ENCODE results near the gene TGM4. TPM values are rescaled to one million over a fixed set of nuclear protein-coding genes. Genes with fewer than 3 reads are reported as not detected.

Gene TGM4
- total RNA-seq, result not detected

DNA sequence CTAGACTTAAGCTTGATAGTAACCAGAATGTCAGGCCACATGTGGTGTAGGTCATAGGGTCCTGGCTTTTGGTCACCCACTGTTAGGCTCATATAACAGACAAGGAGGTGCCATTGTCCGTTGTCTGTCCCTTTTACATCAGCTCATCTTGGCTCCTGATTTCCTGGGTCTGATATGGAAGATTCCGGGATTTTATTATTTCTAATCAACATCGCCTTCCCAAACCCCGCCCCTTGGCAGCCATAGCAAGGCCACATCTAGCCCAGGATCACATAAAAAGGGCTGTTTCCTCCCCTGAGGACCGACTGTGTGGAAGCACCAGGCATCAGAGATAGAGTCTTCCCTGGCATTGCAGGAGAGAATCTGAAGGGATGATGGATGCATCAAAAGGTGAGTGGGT lies at the start of gene TGM4:
TGM4 (plus strand) TSS at position 301 of the 400 bp plus-strand sequence; CDS start at position 372, 71 bp downstream.
- no peak for DNase-seq
- H3K36me3 ChIP-seq, result no peaks in the 10 kb centered on the region
- no peak within 1 kb of the TSS for H3K4me3 ChIP-seq
- TF ChIP-seq POLR2A (IDR thresholded peaks at IDR 0.05), result no peak
- TF ChIP-seq, protein P1, sequence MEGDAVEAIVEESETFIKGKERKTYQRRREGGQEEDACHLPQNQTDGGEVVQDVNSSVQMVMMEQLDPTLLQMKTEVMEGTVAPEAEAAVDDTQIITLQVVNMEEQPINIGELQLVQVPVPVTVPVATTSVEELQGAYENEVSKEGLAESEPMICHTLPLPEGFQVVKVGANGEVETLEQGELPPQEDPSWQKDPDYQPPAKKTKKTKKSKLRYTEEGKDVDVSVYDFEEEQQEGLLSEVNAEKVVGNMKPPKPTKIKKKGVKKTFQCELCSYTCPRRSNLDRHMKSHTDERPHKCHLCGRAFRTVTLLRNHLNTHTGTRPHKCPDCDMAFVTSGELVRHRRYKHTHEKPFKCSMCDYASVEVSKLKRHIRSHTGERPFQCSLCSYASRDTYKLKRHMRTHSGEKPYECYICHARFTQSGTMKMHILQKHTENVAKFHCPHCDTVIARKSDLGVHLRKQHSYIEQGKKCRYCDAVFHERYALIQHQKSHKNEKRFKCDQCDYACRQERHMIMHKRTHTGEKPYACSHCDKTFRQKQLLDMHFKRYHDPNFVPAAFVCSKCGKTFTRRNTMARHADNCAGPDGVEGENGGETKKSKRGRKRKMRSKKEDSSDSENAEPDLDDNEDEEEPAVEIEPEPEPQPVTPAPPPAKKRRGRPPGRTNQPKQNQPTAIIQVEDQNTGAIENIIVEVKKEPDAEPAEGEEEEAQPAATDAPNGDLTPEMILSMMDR (IDR thresholded peaks at IDR 0.05 in 4 of 5, conservative IDR thresholded peaks at IDR 0.05 in 1 of 5), result no peak
- intact Hi-C loops (cut with DNase I; ENCODE audit: low total_unique reads), result no loop called here
- in situ Hi-C loops (cut with MboI; ENCODE audit: low sequenced_read_pairs in 4 of 4), result no loop called here
- no peaks in the 10 kb centered on the region for H3K4me1 ChIP-seq
- H3K27ac ChIP-seq, result no peak within 1 kb of the TSS
- H3K27me3 ChIP-seq, result no peaks in the 10 kb centered on the region
- no peak for ATAC-seq
- H3K9me3 ChIP-seq, result no peaks in the 10 kb centered on the region

DNA sequence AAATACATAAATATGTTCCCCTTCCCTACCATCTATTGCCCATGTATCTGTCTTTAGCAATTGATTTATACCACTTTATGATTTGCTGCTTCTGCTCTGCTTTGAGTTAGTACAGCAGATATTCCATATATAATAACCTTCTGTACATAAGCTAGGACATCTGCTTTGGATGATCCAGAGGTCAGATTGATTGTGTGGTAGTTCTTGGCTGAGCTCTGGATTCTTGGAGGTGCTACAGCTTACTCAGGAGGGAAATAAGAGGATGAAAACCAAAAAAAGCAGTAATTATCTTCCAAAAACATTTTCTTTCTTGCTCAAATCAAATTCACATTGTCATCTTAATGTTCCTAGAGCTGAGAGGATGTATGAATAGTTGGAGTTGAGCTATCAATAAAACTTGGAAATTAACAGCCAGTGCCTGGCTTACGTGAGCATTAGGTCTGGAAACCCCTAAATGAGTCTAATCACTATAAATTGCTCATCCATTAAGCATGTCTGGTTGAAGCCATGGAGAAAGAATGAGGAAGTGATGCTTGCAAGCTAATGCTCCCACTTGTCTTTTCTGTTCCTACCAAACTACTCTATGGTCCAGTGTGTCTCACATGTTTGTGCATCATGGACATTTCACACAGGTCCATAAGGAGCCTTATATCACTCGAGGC lies 49.0 kb upstream of the TGM4 start:
- no peaks in the 10 kb centered on the region for H3K9me3 ChIP-seq
- no peak for TF ChIP-seq POLR2A (IDR thresholded peaks at IDR 0.05)
- TF ChIP-seq, protein P1 (IDR thresholded peaks at IDR 0.05 in 4 of 5, conservative IDR thresholded peaks at IDR 0.05 in 1 of 5), result no peak
- intact Hi-C loops (cut with DNase I; ENCODE audit: low total_unique reads), result no loop called here

DNA sequence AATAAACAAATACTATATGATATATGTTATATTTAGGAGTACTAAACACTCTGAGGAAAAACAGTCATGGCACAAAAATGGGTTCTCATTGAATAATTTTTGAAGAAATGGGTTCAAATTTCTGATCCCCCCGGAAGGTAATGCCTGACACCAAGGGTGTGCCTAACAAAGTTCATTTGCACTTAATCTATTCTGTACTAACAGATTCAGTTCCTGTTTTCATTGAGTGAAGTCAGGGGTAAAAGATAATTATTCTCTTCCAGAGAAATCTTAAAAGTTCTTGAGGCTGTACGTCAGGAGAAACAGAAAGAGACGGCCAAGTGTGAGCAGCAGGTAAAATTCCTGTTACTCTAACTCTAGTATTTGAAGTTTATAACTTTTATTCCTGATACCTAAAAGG lies 47.2 kb upstream of the TGM4 start:
- no peak for ATAC-seq
- in situ Hi-C loops (cut with MboI; ENCODE audit: low sequenced_read_pairs in 4 of 4), result no loop called here
- no peaks in the 10 kb centered on the region for H3K4me1 ChIP-seq
- no peak overlapping the region for H3K27ac ChIP-seq
- TF ChIP-seq, protein P1 (IDR thresholded peaks at IDR 0.05 in 4 of 5, conservative IDR thresholded peaks at IDR 0.05 in 1 of 5), result no peak
- TF ChIP-seq POLR2A (IDR thresholded peaks at IDR 0.05), result no peak
- no peaks in the 10 kb centered on the region for H3K9me3 ChIP-seq
- intact Hi-C loops (cut with DNase I; ENCODE audit: low total_unique reads), result no loop called here
- H3K27me3 ChIP-seq, result no peaks in the 10 kb centered on the region
- no peak overlapping the region for H3K4me3 ChIP-seq
- H3K36me3 ChIP-seq, result no peaks in the 10 kb centered on the region
- no peak for DNase-seq

More for the DNA sequence above, 49.0 kb upstream of the TGM4 start:
- Histone ChIP-seq H3K36me3 (no peaks in the 10 kb centered on the region), H3K4me1 (no peaks in the 10 kb centered on the region), H3K4me3 (no peak overlapping the region), H3K27ac (no peak overlapping the region), H3K27me3 (no peaks in the 10 kb centered on the region)
- in situ Hi-C loops (cut with MboI; ENCODE audit: low sequenced_read_pairs in 4 of 4), result no loop called here
- ATAC-seq (no peak), DNase-seq (no peak)

DNA sequence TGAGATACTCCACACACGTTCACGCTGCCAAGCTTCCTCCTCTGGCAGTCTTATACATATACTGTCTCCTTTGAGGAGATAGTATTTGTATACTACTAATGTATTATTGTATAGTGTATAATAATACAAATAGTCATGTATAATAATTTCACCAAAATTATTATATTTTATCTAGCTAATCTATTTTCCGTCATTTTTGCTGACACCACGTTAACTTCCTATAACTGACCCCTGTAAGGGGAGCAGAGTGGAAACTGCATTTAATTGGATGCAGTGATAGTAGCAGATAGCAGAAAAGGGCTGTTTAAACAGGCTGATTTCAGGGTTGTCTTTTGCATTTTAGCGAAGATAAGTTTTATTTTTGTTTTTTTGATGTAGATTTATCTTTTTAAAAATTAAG lies 43.2 kb upstream of the TGM4 start:
- no peak overlapping the region for H3K27ac ChIP-seq
- in situ Hi-C loops (cut with MboI; ENCODE audit: low sequenced_read_pairs in 4 of 4), result no loop called here
- DNase-seq, result no peak
- intact Hi-C loops (cut with DNase I; ENCODE audit: low total_unique reads), result no loop called here
- no peak for TF ChIP-seq POLR2A (IDR thresholded peaks at IDR 0.05)
- TF ChIP-seq, protein P1 (IDR thresholded peaks at IDR 0.05 in 4 of 5, conservative IDR thresholded peaks at IDR 0.05 in 1 of 5), result no peak
- no peak for ATAC-seq
- no peaks in the 10 kb centered on the region for H3K36me3 ChIP-seq
- no peaks in the 10 kb centered on the region for H3K27me3 ChIP-seq
- no peaks in the 10 kb centered on the region for H3K9me3 ChIP-seq
- H3K4me3 ChIP-seq, result no peak overlapping the region
- no peaks in the 10 kb centered on the region for H3K4me1 ChIP-seq

DNA sequence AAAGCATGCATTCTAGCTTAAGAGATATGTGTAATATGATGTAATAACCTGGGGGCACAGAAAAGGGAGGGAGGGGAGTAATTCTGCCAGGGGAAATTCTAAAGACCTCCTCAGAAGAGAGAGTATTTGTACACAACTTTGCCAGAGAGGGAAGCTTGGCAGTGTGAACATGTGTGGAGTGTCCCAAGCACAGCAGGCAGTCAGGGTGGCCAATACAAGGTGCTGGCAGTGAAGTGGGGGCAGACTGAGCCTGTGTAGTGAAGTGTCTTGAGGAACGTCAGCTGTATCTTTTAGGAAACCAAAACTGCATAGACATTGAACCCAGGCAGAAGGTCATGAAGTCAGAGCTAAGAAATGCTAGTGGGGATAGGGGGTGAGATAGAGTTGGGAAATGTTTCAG lies 42.4 kb upstream of the TGM4 start:
- Histone ChIP-seq H3K4me3 (no peak overlapping the region), H3K27me3 (no peaks in the 10 kb centered on the region), H3K27ac (no peak overlapping the region), H3K36me3 (no peaks in the 10 kb centered on the region), H3K4me1 (no peaks in the 10 kb centered on the region), H3K9me3 (peaks cover 0 to 7% (median 4%) of the 10 kb centered on the region in 3 donors)
- in situ Hi-C loops (cut with MboI; ENCODE audit: low sequenced_read_pairs in 4 of 4) (no loop called here), intact Hi-C loops (cut with DNase I; ENCODE audit: low total_unique reads) (no loop called here)
- DNase-seq, result no peak
- TF ChIP-seq, protein P1 (IDR thresholded peaks at IDR 0.05 in 4 of 5, conservative IDR thresholded peaks at IDR 0.05 in 1 of 5), result no peak
- ATAC-seq, result no peak

Data from gastrocnemius medialis (tissue), 4 donors.